Type B pancreatic cell (in vitro differentiated cells): ENCODE results near the gene RAB1B. TPM values are rescaled to one million over a fixed set of nuclear protein-coding genes. Genes with fewer than 3 reads are reported as not detected.

ENCODE experiments used
- DNase-seq: peaks from one replicate; pipeline ENCODE4 v3.0.0; 2021; ENCODE audit warnings: mixed read lengths; ENCODE audit not compliant: unreplicated experiment; ENCODE audit errors: extremely low spot score
- H3K27ac Mint-ChIP-seq: 2 replicates; pipeline ENCODE4 v1.8.0; 2021; ENCODE audit warnings: mild to moderate bottlenecking, mixed read lengths
- H3K27me3 Mint-ChIP-seq: 2 replicates; pipeline ENCODE4 v1.8.0; 2021; ENCODE audit warnings: mixed read lengths
- H3K36me3 Mint-ChIP-seq: 2 replicates; pipeline ENCODE4 v1.8.0; 2021; ENCODE audit warnings: mixed read lengths
- H3K4me1 Mint-ChIP-seq: one replicate; pipeline ENCODE4 v1.8.0; 2021; ENCODE audit warnings: mixed read lengths; ENCODE audit not compliant: unreplicated experiment
- H3K4me3 Mint-ChIP-seq: 2 replicates; pipeline ENCODE4 v1.8.0; 2021; ENCODE audit warnings: mild to moderate bottlenecking, mixed read lengths
- H3K9me3 Mint-ChIP-seq: 2 replicates; pipeline ENCODE4 v1.8.0; 2021; ENCODE audit warnings: mixed read lengths
- total RNA-seq: library from RNA; stranded (reverse); gene quantifications from 2 replicates; pipeline ENCODE4 v1.2.1, GENCODE V29; 2021; ENCODE audit warnings: low replicate concordance
- TF ChIP-seq, protein P1 (sequence below): fragments of 200-600 bp; sonication (generic); conservative IDR thresholded peaks from 2 replicates; pipeline ENCODE4 v1.5.0; 2021; ENCODE audit warnings: antibody characterized with exemption, mild to moderate bottlenecking

RAB1B gene
- total RNA-seq, 1 donor from 2014 or later: 96.4 TPM

- H3K9me3 Mint-ChIP-seq: no peaks in the 10 kb centered on the region
- peaks cover 18% of the 10 kb centered on the region for H3K4me1 Mint-ChIP-seq
- H3K36me3 Mint-ChIP-seq: peaks cover 3% of the 10 kb centered on the region
- H3K4me3 Mint-ChIP-seq: peak overlapping the region; percentile 96
- TF ChIP-seq, protein P1, sequence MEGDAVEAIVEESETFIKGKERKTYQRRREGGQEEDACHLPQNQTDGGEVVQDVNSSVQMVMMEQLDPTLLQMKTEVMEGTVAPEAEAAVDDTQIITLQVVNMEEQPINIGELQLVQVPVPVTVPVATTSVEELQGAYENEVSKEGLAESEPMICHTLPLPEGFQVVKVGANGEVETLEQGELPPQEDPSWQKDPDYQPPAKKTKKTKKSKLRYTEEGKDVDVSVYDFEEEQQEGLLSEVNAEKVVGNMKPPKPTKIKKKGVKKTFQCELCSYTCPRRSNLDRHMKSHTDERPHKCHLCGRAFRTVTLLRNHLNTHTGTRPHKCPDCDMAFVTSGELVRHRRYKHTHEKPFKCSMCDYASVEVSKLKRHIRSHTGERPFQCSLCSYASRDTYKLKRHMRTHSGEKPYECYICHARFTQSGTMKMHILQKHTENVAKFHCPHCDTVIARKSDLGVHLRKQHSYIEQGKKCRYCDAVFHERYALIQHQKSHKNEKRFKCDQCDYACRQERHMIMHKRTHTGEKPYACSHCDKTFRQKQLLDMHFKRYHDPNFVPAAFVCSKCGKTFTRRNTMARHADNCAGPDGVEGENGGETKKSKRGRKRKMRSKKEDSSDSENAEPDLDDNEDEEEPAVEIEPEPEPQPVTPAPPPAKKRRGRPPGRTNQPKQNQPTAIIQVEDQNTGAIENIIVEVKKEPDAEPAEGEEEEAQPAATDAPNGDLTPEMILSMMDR: no peak
- no peak for DNase-seq
- peaks cover 32% of the 10 kb centered on the region for H3K27me3 Mint-ChIP-seq
- H3K27ac Mint-ChIP-seq: peak overlapping the region; percentile 95
These were observed 19.6 kb downstream of the RAB1B start for GRCh38 chr11:66287889-66288670.

GRCh38 chr11:66288671-66289547 is 20.5 kb downstream of the RAB1B start, which contains the start of gene YIF1A:
TSS of gene YIF1A (minus strand) at chr11:66289143. CDS start at chr11:66288985, 158 bp downstream.
- DNase-seq: peak; percentile 98
- Mint-ChIP-seq H3K4me3 (peak within 1 kb of the TSS; percentile 96), H3K4me1 (peaks cover 18% of the 10 kb centered on the region), H3K27ac (peak within 1 kb of the TSS; percentile 98), H3K27me3 (peaks cover 41% of the 10 kb centered on the region), H3K36me3 (peaks cover 3% of the 10 kb centered on the region), H3K9me3 (no peaks in the 10 kb centered on the region)
- TF ChIP-seq, protein P1: peak; percentile 38

DNA sequence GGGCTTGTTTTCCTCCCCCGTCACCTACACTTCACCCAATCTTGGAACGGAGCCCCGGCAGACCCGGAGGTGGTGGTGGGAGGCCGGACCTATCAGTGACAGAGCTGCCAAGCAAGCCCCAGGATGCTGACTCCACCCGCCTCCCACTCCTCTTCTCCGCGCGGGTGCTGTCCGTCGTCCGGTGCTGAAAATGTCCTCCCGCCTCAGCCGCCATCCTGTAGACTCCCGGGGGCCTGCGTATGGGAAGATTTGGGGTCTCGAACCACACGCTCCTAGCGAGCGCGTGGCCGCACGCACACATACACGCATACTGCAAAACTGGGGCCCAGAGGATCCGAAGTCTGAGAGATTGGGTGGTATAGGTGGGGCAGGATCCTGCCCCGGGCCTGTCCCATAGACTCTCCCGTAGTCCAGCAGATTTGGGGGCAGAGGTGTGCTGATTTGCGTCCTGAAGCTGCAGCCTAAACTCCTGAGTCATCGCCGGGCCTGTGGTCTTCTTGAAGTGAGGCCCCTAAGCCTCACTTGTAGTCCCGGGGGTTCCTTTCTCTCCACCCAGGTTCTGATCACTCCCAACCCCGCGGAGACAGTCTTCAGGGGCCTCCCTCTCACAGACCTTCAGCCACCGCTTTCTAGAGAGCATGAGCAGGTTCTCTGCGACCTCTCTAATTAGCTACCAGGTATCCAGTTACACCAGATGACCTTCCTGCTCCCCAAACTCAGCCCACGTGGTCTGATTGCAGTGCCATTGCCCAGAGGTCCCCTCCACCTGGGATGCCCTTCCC is 21.3 kb downstream of the RAB1B start:
- Mint-ChIP-seq H3K36me3 (peaks cover 3% of the 10 kb centered on the region), H3K27me3 (peaks cover 43% of the 10 kb centered on the region), H3K4me3 (peak overlapping the region; percentile 93), H3K9me3 (no peaks in the 10 kb centered on the region), H3K4me1 (peaks cover 18% of the 10 kb centered on the region), H3K27ac (peak overlapping the region; percentile 98)
- TF ChIP-seq, protein P1: no peak
- DNase-seq: peak; percentile 90

- Mint-ChIP-seq H3K9me3 (no peaks in the 10 kb centered on the region), H3K4me3 (peak overlapping the region; percentile 93), H3K36me3 (peaks cover 3% of the 10 kb centered on the region), H3K4me1 (peaks cover 18% of the 10 kb centered on the region), H3K27ac (peak overlapping the region; percentile 98), H3K27me3 (peaks cover 43% of the 10 kb centered on the region)
- DNase-seq: no peak
- TF ChIP-seq, protein P1: no peak
These were observed 21.8 kb downstream of the RAB1B start for GRCh38 chr11:66290330-66290621.

- H3K36me3 Mint-ChIP-seq: peaks cover 3% of the 10 kb centered on the region
- TF ChIP-seq, protein P1: no peak
- peak overlapping the region; percentile 93 for H3K4me3 Mint-ChIP-seq
- H3K9me3 Mint-ChIP-seq: no peaks in the 10 kb centered on the region
- H3K4me1 Mint-ChIP-seq: peaks cover 18% of the 10 kb centered on the region
- no peak for DNase-seq
- no peak overlapping the region for H3K27ac Mint-ChIP-seq
- H3K27me3 Mint-ChIP-seq: peaks cover 45% of the 10 kb centered on the region
These were observed 22.9 kb downstream of the RAB1B start for GRCh38 chr11:66291303-66291705.
